TTC549 (cell line): ENCODE measurements around the gene GPR171.
"Not testable (repeated sequence)": the region's sequence is repeated elsewhere in the genome, so short reads cannot be mapped to it uniquely, and the experiment has no call there.

ENCODE experiments used
- FAIRE-seq: peaks from 2 replicates; lab custom pipeline; 2012; peaks lifted over from hg19 to GRCh38; lab: Jason Lieb, UNC

Gene GPR171

DNA sequence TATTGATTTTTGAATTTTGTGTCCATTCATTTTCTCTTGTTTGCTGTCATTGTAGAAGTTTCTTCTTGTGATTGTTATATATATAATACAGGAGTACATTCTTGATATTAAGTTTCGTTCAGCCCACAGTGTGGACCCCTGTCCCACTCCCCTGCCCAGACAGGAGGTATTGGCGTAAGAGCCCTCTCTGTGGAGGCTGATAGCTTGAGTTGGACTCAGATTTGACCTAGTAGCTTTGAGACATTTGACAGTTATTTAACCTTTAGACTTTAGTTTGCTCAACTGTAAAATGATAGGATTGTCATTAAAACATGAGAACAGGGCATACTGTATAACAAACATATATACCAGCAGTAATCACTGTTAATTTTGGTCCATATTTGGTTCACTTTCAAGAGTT, 27.1 kb downstream of the GPR171 start:
- FAIRE-seq: no peak

DNA sequence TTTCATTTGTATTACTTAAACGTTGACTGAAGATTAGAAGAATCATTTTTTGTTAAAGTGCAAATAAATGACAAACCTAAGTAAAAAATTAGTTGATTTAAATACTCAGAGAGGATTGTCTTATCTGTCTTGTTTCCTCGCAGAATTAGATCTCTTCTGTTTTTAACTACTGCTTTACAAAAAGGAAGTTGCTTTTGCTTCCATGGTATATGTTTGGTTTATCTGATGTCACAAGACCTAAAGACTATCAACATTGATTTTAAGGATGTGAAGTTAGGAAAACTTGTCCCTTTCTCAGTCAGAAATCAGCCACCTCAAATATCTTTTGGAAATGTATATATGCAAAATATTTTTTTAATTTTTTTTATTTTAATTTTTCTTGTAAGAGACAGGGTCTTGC, 28.7 kb downstream of the GPR171 start:
- no peak for FAIRE-seq

DNA sequence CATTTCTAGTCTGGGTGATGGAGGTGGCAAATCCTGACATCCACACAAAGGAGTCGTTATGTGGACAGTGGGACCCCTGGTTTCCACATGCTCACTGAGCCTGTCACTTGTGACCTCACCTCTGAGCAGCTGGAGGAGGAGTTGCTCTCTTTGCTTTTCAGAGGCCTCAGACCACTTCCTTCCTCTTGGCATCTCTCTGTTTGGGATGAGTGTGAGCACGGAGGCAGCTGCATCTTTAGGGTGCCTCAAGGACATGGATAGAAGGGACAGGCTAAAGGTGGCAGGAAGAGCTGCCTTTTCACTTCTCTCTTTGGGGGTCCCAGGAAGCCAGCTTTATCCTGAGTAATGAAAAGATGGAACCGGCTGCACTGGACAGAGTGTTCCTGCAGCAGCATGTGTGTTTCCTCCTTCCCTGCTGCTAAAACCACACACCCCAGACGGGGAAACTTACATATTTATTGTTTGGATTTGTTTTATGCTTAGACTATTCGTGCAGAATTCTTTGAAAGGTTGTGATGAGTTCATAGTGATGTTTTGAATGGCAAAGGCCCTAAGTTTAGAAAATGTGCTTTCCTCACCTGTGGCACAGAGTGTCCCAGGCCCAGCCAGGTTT, 31.8 kb downstream of the GPR171 start:
- FAIRE-seq: no peak

DNA sequence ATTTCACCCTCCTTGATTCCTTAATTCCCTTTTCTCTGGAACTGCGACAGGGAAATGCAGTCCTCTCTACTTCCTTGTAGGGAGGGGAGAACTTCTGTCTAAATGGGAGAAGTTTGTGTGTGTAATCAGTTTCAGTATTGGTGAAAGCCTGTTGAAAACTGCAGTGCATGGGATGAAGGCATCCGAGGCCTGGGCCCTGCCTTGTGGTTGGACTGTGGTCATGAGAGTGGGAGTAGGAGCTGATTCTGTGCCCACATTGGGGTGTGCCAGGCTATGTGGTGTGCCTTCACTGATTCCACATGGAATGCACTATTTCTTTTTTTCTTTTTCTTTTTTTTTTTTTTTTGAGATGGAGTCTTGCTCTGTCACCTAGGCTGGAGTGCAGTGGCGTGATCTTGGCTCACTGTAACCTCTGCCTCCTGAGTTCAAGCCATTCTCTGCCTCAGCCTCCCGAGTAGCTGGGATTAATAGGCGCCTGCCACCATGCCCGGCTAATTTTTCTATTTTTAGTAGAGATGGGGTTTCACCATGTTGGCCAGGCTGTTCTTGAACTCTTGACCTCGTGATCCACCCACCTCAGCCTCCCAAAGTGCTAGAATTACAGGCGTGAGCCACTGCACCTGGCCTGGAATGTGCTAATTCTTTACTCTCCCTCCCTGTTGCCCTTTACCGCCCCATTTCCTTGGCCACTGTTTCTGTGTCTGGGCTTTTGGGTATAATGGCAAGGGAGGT, 32.9 kb downstream of the GPR171 start:
- FAIRE-seq: not testable (repeated sequence)

DNA sequence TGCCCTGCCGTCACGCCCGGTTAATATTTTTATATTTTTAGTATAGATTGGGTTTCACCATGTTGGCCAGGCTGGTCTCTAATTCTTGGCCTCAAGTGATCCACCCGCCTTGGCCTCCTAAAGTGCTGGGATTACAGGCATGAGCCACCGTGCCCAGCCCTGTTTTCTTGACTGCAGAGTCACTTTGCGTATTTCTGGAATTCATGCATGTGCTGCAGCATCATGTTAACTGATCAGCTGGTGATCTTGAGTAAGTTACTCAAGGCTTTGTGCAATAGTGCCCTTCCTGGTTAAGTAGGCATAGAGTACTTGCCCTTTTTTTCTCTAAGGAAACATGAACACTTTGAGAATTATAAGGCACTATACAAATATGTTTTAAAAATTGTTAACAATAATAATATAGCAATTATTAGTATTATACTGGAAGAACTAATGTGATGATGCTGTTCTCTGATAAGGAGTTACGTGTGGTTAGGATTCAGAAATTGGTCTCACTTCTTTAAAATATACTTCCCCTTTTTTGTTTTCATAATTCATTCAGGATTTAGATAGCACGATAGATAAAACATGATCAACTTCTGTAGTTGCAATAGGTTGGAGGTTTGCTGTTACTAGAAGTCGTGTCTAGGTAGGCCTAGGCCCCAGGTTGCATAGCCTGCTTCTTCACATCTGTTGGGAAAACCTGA, 33.6 kb downstream of the GPR171 start:
- FAIRE-seq: no peak

DNA sequence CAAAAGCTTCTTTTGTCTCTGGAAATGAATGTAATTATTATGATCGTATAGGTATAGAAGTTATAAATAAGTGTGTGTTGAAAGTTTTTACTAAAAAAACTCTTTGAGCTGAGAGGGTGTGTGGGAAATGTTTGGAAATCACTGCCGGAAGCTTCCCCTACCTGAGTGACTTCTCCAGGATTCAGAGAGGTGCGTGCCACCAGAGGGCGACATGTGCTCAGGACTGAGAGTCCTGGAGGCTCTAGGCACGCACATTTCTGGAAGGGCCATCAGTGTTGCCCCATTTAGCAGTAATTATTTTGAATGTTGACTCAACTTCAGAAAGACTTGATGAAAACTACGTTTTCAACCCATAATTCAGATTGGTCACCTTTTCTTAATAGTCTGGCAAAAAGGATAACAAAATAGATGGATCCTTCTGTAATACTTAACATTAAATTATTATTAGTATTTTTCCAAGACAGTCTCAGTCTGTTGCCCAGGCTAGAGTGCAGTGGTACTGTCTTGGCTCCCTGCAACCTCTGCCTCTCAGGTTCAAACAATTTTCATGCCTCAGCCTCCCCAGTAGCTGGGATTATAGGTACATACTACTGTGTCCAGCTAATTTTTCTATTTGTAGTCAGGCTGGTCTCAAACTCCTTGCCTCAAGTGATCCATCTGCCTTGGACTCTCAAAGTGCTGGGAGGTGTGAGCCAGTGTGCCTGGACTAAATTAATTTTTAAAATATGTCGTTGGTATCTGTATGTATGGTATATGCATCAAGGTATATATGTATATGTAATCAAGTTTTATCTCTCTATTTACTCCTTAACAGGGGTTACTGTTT, 34.5 kb downstream of the GPR171 start:
- FAIRE-seq: no peak

DNA sequence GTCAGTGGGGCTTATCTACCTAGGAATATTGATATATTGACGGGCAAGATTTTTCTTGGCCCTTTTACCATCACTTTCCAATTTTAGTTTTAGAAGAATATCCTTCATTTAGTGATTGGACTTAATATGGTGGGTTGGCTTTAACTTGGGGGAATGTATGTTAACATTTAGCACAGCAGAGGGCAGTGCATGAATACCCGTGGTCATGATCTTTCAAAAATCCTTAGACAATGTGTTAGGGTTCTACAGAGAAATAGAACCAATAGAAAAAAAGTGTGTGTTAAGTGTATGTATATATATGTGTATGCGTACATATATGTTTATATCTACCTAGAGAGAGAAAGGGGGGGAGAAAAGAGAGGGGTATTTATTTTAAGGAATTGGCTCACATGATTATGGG, 36.9 kb downstream of the GPR171 start:
- FAIRE-seq: no peak

DNA sequence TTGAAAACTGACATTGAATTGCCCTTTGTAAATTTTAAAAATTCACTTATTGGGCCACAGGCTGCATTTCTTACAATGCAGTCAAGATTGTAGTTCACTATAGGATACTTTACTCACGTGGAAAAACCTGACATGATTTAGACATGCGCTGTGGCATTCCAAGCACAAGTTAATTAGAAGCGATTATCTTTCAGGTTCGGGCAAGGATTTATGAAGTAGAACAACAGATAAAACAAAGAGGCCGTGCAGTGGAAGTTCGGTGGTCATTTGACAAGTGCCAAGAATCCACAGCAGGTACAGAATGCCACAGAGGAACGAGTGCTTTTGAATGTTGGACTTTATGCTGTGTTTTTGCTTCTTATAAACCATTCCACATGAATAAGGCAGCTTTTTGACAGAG, 37.8 kb downstream of the GPR171 start:
- no peak for FAIRE-seq

DNA sequence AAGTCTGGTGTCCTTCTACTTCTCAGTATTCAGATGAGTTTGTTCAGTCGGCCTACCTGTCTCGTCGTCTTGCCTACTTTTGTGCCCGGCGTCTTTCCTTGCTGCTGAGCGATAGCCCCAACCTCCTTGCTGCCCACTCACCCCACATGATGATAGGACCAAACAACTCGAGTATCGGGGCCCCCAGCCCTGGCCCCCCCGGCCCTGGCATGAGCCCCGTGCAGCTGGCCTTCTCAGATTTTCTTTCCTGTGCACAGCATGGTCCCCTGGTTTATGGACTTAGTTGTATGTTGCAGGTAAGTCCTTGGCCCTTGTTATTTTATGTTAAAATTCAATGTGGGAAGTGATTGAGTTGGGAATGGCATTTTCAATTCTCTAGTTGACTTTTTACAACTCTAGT, 43.2 kb downstream of the GPR171 start:
- no peak for FAIRE-seq

DNA sequence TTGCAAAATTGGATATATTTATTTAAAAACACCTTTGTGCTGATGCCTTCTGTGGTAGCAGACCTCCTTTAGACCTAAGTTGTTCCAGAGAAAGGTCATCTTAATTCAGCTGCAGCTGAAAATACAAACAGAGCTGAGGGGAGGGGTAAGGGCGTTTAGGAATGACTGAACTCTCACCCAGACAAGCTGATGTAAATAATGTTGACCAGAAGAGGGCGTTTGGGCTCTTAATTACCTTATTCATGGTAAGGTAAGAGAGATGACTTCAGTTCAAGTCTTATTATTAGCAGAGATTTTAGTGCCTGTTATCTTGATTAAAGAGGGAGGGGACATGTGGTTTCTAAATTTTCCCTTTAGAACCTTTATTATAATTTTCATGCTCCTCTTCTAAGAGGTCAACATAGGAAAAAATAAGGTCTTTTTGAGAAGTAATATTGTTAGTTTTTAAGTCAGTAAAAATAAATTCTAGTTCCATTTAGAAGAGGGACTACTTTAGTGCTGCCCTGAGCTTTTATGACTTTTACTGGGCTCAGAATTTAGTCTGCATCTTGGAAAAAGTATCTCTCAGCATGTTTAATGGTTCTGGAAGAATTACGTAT, 46.3 kb downstream of the GPR171 start:
- peak; percentile 50 for FAIRE-seq

DNA sequence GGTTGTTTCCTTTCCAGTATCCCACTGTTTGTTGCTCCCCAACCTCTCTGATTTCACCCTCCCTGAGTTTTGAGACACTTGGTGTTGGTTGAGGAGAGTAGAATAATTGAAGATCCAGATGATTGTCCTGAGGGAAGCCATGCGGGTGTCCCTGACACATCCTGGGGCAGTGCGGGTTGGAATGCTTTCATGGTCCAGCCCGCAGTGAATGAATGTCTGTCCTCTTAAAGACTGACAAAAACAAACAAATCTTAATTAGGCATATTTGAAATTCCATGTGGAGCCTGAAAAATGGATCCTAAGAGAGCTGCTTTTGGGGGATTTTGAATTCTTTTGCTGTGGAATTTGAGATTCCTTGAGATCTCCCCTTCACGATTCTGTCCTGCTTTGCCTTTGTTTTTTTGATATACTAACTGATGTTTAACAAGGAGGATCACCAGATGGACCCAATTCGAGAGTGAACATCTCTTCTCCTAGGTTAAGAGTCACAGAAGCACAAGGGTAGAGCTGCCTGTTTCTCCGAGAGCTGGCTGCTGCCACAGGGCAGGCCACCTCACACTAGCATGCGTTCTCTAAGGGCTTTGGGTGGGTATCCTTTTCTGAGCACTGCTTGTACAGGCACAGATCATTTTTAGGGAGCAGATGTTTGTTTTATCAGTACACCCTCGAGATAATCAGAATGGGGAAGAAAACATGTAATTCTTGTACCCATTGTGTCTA, 47.4 kb downstream of the GPR171 start:
- FAIRE-seq: no peak

DNA sequence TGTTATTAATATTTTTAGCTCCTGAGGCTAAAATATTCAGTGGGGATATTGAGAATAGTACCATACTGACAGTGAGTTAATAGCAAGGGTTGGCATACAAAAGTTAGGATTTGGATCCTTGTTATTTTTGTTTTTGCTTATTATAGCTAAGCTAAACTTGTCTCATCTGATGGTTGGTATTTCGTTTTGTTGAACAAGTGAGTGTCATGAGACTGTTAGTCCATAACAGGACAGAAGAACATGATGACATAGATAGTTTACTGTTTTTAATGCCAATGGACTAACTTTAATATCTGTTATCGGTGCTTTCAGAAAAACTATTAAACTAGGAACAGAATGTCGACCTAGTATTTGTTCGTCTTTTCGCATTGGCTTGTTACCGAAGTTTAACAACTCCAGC, 48.5 kb downstream of the GPR171 start:
- no peak for FAIRE-seq

DNA sequence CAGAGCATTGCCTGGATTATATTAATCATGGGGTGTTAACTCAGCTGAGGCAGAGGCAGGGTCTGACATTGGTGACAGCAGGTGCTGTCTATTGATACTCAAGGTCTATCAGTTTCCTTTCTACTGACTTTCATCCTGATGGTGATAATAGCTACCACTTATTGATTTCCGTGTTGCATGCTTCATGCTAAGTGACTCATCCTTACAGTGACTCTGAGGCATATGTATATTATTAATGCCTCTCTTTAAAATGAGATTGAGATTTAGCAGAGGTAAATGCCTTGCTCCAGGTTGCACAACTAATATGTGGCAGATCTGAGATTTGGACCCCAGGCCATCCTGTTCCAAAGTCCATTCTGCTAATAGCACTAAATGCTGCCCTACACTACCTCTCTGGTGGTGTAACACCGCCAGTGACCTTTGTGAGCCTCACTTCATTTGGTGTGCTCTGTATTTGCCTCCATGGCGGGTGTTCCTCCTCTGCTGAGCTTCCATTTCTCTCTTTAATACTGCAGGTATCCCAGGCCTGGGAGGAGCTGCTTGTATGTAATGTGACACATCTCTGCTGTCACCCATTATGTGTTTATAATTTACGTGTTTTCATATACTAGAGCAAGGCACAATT, 50.4 kb downstream of the GPR171 start:
- FAIRE-seq: no peak
